Measurements from ENCODE around the gene CRYZL1.

DNA sequence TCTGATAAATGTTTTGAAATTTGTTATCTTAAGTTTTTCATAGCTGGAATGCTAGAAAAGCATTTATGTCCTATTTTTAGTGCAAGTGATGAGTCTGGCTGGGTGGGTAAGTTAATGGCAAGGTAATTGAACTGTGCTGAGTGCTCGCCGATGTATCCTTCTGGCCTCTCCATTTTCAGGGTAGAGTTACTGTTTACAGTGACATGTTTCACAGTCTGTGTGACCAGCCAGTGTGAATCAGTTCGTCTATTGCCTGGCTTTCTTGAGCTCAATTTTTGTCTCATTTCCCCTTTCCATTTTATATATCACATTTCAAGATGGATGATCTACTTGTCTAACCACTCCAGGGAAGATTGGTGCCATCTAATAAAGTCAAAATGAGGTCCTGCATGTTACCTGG, 44.8 kb upstream of the CRYZL1 start:
- TF ChIP-seq POLR2A (IDR thresholded peaks at IDR 0.05; ENCODE audit: control extremely low read depth in 1 of 2, low read depth in 2 of 2, low read length in 2 of 2) (no peak), NRF1 (IDR thresholded peaks at IDR 0.05; ENCODE audit: low read depth, low read length) (no peak), RBBP5 (IDR thresholded peaks at IDR 0.05; ENCODE audit: borderline replicate concordance, low read depth, low read length) (no peak), FOSL1 (IDR thresholded peaks at IDR 0.05; ENCODE audit: insufficient read depth, low read depth, low read length) (no peak)

Data from H1 (cell line).